ENCODE data around the gene DNASE1.
"Not testable (repeated sequence)": the region's sequence is repeated elsewhere in the genome, so short reads cannot be mapped to it uniquely, and the experiment has no call there.

DNA sequence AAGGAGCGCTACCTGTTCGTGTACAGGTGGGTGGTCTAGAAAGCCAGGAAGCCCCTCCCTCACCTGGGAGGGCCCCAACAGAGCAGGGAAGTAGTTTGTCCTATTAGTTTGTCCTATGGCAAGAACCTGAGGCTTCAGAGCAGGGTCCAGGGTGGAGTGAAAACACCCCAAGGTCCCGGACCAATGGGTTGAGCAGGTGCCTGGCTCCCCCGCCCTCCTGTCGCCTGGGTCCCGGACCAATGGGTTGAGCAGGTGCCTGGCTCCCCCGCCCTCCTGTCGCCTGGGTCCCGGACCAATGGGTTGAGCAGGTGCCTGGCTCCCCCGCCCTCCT lies 1.6 kb downstream of the DNASE1 start:
- TF ChIP-seq, protein P1, sequence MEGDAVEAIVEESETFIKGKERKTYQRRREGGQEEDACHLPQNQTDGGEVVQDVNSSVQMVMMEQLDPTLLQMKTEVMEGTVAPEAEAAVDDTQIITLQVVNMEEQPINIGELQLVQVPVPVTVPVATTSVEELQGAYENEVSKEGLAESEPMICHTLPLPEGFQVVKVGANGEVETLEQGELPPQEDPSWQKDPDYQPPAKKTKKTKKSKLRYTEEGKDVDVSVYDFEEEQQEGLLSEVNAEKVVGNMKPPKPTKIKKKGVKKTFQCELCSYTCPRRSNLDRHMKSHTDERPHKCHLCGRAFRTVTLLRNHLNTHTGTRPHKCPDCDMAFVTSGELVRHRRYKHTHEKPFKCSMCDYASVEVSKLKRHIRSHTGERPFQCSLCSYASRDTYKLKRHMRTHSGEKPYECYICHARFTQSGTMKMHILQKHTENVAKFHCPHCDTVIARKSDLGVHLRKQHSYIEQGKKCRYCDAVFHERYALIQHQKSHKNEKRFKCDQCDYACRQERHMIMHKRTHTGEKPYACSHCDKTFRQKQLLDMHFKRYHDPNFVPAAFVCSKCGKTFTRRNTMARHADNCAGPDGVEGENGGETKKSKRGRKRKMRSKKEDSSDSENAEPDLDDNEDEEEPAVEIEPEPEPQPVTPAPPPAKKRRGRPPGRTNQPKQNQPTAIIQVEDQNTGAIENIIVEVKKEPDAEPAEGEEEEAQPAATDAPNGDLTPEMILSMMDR (IDR thresholded peaks at IDR 0.05; ENCODE audit: borderline replicate concordance, extremely low read depth, low read length, poor library complexity, severe bottlenecking): not testable (repeated sequence)
- TF ChIP-seq EZH2 (IDR thresholded peaks at IDR 0.05; ENCODE audit: borderline replicate concordance, low read depth, low read length, severe bottlenecking): not testable (repeated sequence)
